SK-N-SH (cell line): ENCODE results near the gene TSPAN7. TPM values are rescaled to one million over a fixed set of nuclear protein-coding genes. Genes with fewer than 3 reads are reported as not detected.

Experiments
- CTCF ChIA-PET: fragments of 300-600, 350-600 bp; formaldehyde crosslinking; extraction: SDS; loops from one replicate; lab custom pipeline; 2021; lab: Yijun Ruan, JAX
- POLR2A ChIA-PET: fragments of 350-600 bp; sonication (Branson Sonifier 250); formaldehyde crosslinking; extraction: SDS; loops from one replicate; lab custom pipeline; 2020; ENCODE audit warnings: antibody characterized with exemption, inconsistent platforms; lab: Yijun Ruan, JAX
- DNase-seq: peaks from one replicate; pipeline ENCODE4 v3.0.0; 2012
- H2AFZ ChIP-seq: fragments of 200-600 bp; sonication (generic); 2 replicates; pipeline ENCODE4 v1.8.1; 2016; ENCODE audit warnings: antibody characterized with exemption, mild to moderate bottlenecking, low read depth
- H3F3A ChIP-seq: fragments of 200-600 bp; sonication (generic); replicated peaks from 2 replicates; pipeline ENCODE3; 2016; ENCODE audit warnings: antibody characterized with exemption, mild to moderate bottlenecking; ENCODE audit not compliant: insufficient read depth
- H3K27ac ChIP-seq, 2 experiments: fragments of 200-500 bp in 1 of 2; fragments of 200-600 bp in 1 of 2; sonication (Bioruptor generic) in 1 of 2; sonication (generic), shearing (Covaris generic) in 1 of 2; 2 replicates each; pipeline versions ENCODE4 v1.5.1 to v1.6.1; 2014 to 2016; ENCODE audit warnings: low read depth in 2 of 2, inconsistent platforms in 1 of 2, low read length in 1 of 2, mild to moderate bottlenecking in 1 of 2, mixed read lengths in 1 of 2
- H3K27me3 ChIP-seq: fragments of 200-600 bp; sonication (generic), shearing (Covaris generic); 2 replicates; pipeline ENCODE4 v1.6.1; 2016; ENCODE audit warnings: mixed run types; ENCODE audit not compliant: insufficient read depth
- H3K36me3 ChIP-seq, 2 experiments: fragments of 200-500 bp in 1 of 2; fragments of 200-600 bp in 1 of 2; sonication (Bioruptor generic) in 1 of 2; sonication (generic) in 1 of 2; replicated peaks in 1 of 2; 2 replicates each; pipeline versions ENCODE3 to v1.5.1; 2014 to 2016; ENCODE audit warnings: low read length in 1 of 2, mild to moderate bottlenecking in 1 of 2; ENCODE audit not compliant: insufficient read depth in 2 of 2, control insufficient read depth in 1 of 2
- H3K4me1 ChIP-seq, 2 experiments: fragments of 200-500 bp in 1 of 2; fragments of 200-600 bp in 1 of 2; sonication (Bioruptor generic) in 1 of 2; sonication (generic), shearing (Covaris generic) in 1 of 2; 2 replicates each; pipeline versions ENCODE4 v1.5.1 to v1.6.1; 2014 to 2016; ENCODE audit warnings: low read depth in 1 of 2, low read length in 1 of 2, mixed run types in 1 of 2; ENCODE audit not compliant: insufficient read depth in 2 of 2, control insufficient read depth in 1 of 2
- H3K4me2 ChIP-seq: fragments of 200-600 bp; sonication (generic), shearing (Covaris generic); 2 replicates; pipeline ENCODE4 v1.6.1; 2017; ENCODE audit warnings: mixed run types
- H3K4me3 ChIP-seq, 2 experiments: fragments of 200-500 bp in 1 of 2; fragments of 200-600 bp in 1 of 2; sonication (Bioruptor generic) in 1 of 2; sonication (generic), shearing (Covaris generic) in 1 of 2; 2 replicates each; pipeline versions ENCODE4 v1.5.1 to v1.8.1; 2014 to 2016; ENCODE audit warnings: low read depth in 2 of 2, inconsistent platforms in 1 of 2, low read length in 1 of 2, mild to moderate bottlenecking in 1 of 2, mixed read lengths in 1 of 2, moderate library complexity in 1 of 2
- H3K79me2 ChIP-seq: fragments of 200-600 bp; sonication (generic); 2 replicates; pipeline ENCODE4 v1.8.1; 2017; ENCODE audit warnings: mild to moderate bottlenecking; ENCODE audit not compliant: insufficient read depth
- H3K9ac ChIP-seq: fragments of 200-600 bp; sonication (generic); 2 replicates; pipeline ENCODE4 v1.6.1; 2017; ENCODE audit warnings: mixed run types
- H3K9me2 ChIP-seq: fragments of 200-600 bp; sonication (generic); 2 replicates; pipeline ENCODE4 v1.6.1; 2017; ENCODE audit warnings: mixed run types
- H3K9me3 ChIP-seq: fragments of 200-600 bp; sonication (generic); 2 replicates; pipeline ENCODE4 v1.6.1; 2017; ENCODE audit warnings: mixed run types, mild to moderate bottlenecking, moderate library complexity
- H4K20me1 ChIP-seq: fragments of 200-600 bp; sonication (generic); 2 replicates; pipeline ENCODE4 v1.6.1; 2017; ENCODE audit warnings: mild to moderate bottlenecking, mixed run types; ENCODE audit not compliant: insufficient read depth
- ELF1 ChIP-seq: IDR thresholded peaks from 2 replicates; pipeline ENCODE4 v1.4.0; 2012
- EP300 ChIP-seq, 2 experiments: IDR thresholded peaks; 2 replicates each; pipeline versions ENCODE4 v1.4.0 to v1.6.1; 2012; ENCODE audit warnings: borderline replicate concordance in 1 of 2, low read depth in 1 of 2, low read length in 1 of 2
- FOXM1 ChIP-seq: IDR thresholded peaks from 2 replicates; pipeline ENCODE4 v1.4.0; 2012; ENCODE audit warnings: low read depth, mild to moderate bottlenecking
- GABPA ChIP-seq: IDR thresholded peaks from 2 replicates; pipeline ENCODE4 v1.4.0; 2012; ENCODE audit warnings: low read depth, mild to moderate bottlenecking
- GATA2 ChIP-seq: sonication (generic); formaldehyde crosslinking; IDR thresholded peaks from 2 replicates; pipeline ENCODE4 v1.5.0; 2020; ENCODE audit warnings: mild to moderate bottlenecking, missing genetic modification reagents
- NRF1 ChIP-seq: IDR thresholded peaks from 2 replicates; pipeline ENCODE4 v1.6.1; 2012; ENCODE audit warnings: low read depth, mild to moderate bottlenecking, low read length
- PBX3 ChIP-seq: IDR thresholded peaks from 2 replicates; pipeline ENCODE4; 2012
- REST ChIP-seq: IDR thresholded peaks from 2 replicates; pipeline ENCODE4 v1.6.1; 2012; ENCODE audit warnings: mild to moderate bottlenecking, low read depth, low read length, moderate library complexity
- RFX5 ChIP-seq: IDR thresholded peaks from 2 replicates; pipeline ENCODE4 v1.6.1; 2012; ENCODE audit warnings: mild to moderate bottlenecking, improper control_type of control experiment, low read length
- TCF12 ChIP-seq: IDR thresholded peaks from 2 replicates; pipeline ENCODE4 v1.4.0; 2012
- USF2 ChIP-seq: fragments of 150-350 bp; IDR thresholded peaks from 2 replicates; pipeline ENCODE4 v1.6.1; 2017; ENCODE audit warnings: antibody characterized with exemption, low read length, low read depth, borderline replicate concordance
- ZBTB33 ChIP-seq: IDR thresholded peaks from 2 replicates; pipeline ENCODE4 v1.4.0; 2012; ENCODE audit warnings: low read depth, borderline replicate concordance
- WGBS: methylation state at CpG from one replicate; pipeline ENCODE4 v1.1.6; 2017; ENCODE audit warnings: low lambda C conversion rate; 5-methylcytosine and 5-hydroxymethylcytosine counted together
- polyA plus RNA-seq, 3 experiments: library from polyadenylated mRNA; depleted of rRNA; stranded (reverse); fragments of >200 nt; gene quantifications; 2 replicates each; pipeline ENCODE4 v1.2.3, GENCODE V29; 2012

The TSPAN7 gene
- polyA plus RNA-seq, 1 of the 3 experiments (the other 2 are of a cell fraction), result 0.39 TPM

- TF ChIP-seq ZBTB33 (no peak), ELF1 (no peak), RFX5 (no peak), REST (no peak), FOXM1 (no peak), USF2 (no peak)
Observed at GRCh38 chrX:38694394-38694793, 133.1 kb downstream of the TSPAN7 start (continued).

- ChIA-PET CTCF (interaction anchor here (1.0 kb wide), 1 partner anchor 43 kb away, joined by 4 read pairs; no protein-coding TSS in a partner anchor), POLR2A (no interaction called here)
- no peaks in the 10 kb centered on the region for H4K20me1 ChIP-seq
Observed at GRCh38 chrX:38697461-38697860, 136.1 kb downstream of the TSPAN7 start.

More at GRCh38 chrX:38697461-38697860, 136.1 kb downstream of the TSPAN7 start:
- no peak overlapping the region for H2AFZ ChIP-seq
- no peak overlapping the region for H3K4me2 ChIP-seq
- H3K27ac ChIP-seq, result no peak overlapping the region
- no peaks in the 10 kb centered on the region for H3K79me2 ChIP-seq
- no peak overlapping the region for H3K9ac ChIP-seq
- no peaks in the 10 kb centered on the region for H3K9me2 ChIP-seq
- peaks cover 3% of the 10 kb centered on the region for H3F3A ChIP-seq
- DNase-seq, result no peak
- H3K36me3 ChIP-seq, result no peaks in the 10 kb centered on the region
- TF ChIP-seq GABPA (no peak), TCF12 (no peak), PBX3 (no peak), EP300 (IDR thresholded peaks at IDR 0.05; ENCODE audit: borderline replicate concordance in 1 of 2, low read depth in 1 of 2, low read length in 1 of 2) (no peak), GATA2 (no peak), NRF1 (no peak), REST (no peak)
- TF ChIP-seq, all 33 proteins: peak for 0
- H3K4me3 ChIP-seq, result no peak overlapping the region
- H3K9me3 ChIP-seq, result no peaks in the 10 kb centered on the region
- no peaks in the 10 kb centered on the region for H3K27me3 ChIP-seq
- H3K4me1 ChIP-seq, result no peaks in the 10 kb centered on the region
- 19% methylated on average over 3 of the region's 3 CpGs for WGBS
